ENCODE measurements around the gene PLD4.

PLD4 gene

GRCh38 chr14:104953896-104954656, 29.4 kb downstream of the PLD4 start:
- Mint-ChIP-seq H3K9me3 (no peaks in the 10 kb centered on the region), H3K27ac (no peak overlapping the region), H3K27me3 (ENCODE audit: low read depth, poor library complexity) (peaks cover 31% of the 10 kb centered on the region), H3K4me3 (no peak overlapping the region), H3K4me1 (no peaks in the 10 kb centered on the region), H3K36me3 (ENCODE audit: low read depth) (no peaks in the 10 kb centered on the region)
- no peak for DNase-seq
- TF ChIP-seq CTCF (IDR thresholded peaks at IDR 0.05): no peak

- Mint-ChIP-seq H3K4me1 (no peaks in the 10 kb centered on the region), H3K36me3 (ENCODE audit: low read depth) (no peaks in the 10 kb centered on the region), H3K27ac (no peak overlapping the region), H3K9me3 (no peaks in the 10 kb centered on the region), H3K4me3 (no peak overlapping the region), H3K27me3 (ENCODE audit: low read depth, poor library complexity) (peaks cover 39% of the 10 kb centered on the region)
- TF ChIP-seq CTCF (IDR thresholded peaks at IDR 0.05): no peak
- no peak for DNase-seq
Observed at GRCh38 chr14:104954746-104955395, 30.2 kb downstream of the PLD4 start.

- DNase-seq: no peak
- H3K4me3 Mint-ChIP-seq: no peak overlapping the region
- no peak overlapping the region for H3K27ac Mint-ChIP-seq
- no peak for TF ChIP-seq CTCF (IDR thresholded peaks at IDR 0.05)
- peaks cover 44% of the 10 kb centered on the region for H3K27me3 Mint-ChIP-seq (ENCODE audit: low read depth, poor library complexity)
- H3K4me1 Mint-ChIP-seq: no peaks in the 10 kb centered on the region
- H3K9me3 Mint-ChIP-seq: no peaks in the 10 kb centered on the region
- no peaks in the 10 kb centered on the region for H3K36me3 Mint-ChIP-seq (ENCODE audit: low read depth)
Observed at GRCh38 chr14:104955396-104955770, 30.7 kb downstream of the PLD4 start.

GRCh38 chr14:104956290-104956890, 31.7 kb downstream of the PLD4 start:
- Mint-ChIP-seq H3K9me3 (no peaks in the 10 kb centered on the region), H3K27ac (no peak overlapping the region), H3K4me3 (no peak overlapping the region), H3K4me1 (no peaks in the 10 kb centered on the region), H3K27me3 (ENCODE audit: low read depth, poor library complexity) (peaks cover 50% of the 10 kb centered on the region), H3K36me3 (ENCODE audit: low read depth) (no peaks in the 10 kb centered on the region)
- DNase-seq: no peak
- TF ChIP-seq CTCF (IDR thresholded peaks at IDR 0.05): no peak

- H3K4me1 Mint-ChIP-seq: no peaks in the 10 kb centered on the region
- H3K9me3 Mint-ChIP-seq: no peaks in the 10 kb centered on the region
- H3K27ac Mint-ChIP-seq: no peak overlapping the region
- DNase-seq: no peak
- no peaks in the 10 kb centered on the region for H3K36me3 Mint-ChIP-seq (ENCODE audit: low read depth)
- no peak overlapping the region for H3K4me3 Mint-ChIP-seq
- TF ChIP-seq CTCF (IDR thresholded peaks at IDR 0.05): no peak
- H3K27me3 Mint-ChIP-seq (ENCODE audit: low read depth, poor library complexity): peaks cover 58% of the 10 kb centered on the region
Observed at GRCh38 chr14:104957146-104958113, 32.8 kb downstream of the PLD4 start.

Measured in nephron progenitor cell (in vitro differentiated cells).